Adrenal gland (tissue), 5 donors: ENCODE data around the gene CCNK.

Experiments
- POLR2A ChIP-seq, 2 donors: fragments of 450-650 bp; IDR thresholded peaks; one replicate each; pipeline ENCODE4 v1.6.1; 2017; ENCODE audit warnings: antibody characterized with exemption in 2 of 2, mild to moderate bottlenecking in 2 of 2, moderate library complexity in 1 of 2
- TF ChIP-seq, protein P1 (sequence below), 6 experiments: fragments of 450-650 bp in 4 of 6; fragments of 200-600 bp in 2 of 6; sonication (generic) in 1 of 6; IDR thresholded peaks; 1 replicate in 5 of 6; 2 replicates in 1 of 6; pipeline versions ENCODE4 v1.5.1 to v1.8.0; 2016 to 2021; ENCODE audit warnings: antibody characterized with exemption in 6 of 6, mild to moderate bottlenecking in 2 of 6, moderate library complexity in 1 of 6
- donor health status: DM: no; HTN: no; CAD: no.

DNA sequence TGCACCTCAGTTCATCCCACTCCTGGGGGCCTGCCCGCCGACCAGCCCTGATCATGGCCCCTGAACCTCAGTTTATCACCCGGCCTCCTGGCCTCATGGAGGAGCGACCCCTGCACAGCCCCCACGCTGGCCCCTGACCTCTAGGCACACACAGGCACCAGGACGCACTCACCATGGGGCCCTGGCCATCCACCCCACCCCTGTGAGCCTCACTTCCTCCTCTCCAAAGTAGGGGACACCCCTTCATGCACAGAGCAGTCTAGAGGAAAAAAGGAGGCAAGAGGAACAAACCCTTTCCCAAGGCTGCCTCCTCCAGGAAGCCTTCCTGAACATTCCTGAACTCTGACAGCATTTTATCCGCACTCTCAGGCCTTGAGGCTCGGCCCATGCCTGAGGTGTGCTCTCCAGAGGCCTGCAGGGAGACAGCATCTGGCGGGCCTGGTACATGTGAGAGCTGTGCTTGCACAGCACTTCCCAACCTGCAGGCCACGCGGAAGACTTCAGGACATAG is 39.4 kb downstream of the CCNK start:
- TF ChIP-seq, protein P1, sequence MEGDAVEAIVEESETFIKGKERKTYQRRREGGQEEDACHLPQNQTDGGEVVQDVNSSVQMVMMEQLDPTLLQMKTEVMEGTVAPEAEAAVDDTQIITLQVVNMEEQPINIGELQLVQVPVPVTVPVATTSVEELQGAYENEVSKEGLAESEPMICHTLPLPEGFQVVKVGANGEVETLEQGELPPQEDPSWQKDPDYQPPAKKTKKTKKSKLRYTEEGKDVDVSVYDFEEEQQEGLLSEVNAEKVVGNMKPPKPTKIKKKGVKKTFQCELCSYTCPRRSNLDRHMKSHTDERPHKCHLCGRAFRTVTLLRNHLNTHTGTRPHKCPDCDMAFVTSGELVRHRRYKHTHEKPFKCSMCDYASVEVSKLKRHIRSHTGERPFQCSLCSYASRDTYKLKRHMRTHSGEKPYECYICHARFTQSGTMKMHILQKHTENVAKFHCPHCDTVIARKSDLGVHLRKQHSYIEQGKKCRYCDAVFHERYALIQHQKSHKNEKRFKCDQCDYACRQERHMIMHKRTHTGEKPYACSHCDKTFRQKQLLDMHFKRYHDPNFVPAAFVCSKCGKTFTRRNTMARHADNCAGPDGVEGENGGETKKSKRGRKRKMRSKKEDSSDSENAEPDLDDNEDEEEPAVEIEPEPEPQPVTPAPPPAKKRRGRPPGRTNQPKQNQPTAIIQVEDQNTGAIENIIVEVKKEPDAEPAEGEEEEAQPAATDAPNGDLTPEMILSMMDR (IDR thresholded peaks at IDR 0.05), result no peak
- no peak for TF ChIP-seq POLR2A (IDR thresholded peaks at IDR 0.05)
